ENCODE data around the gene ZNF521. TPM values are rescaled to one million over a fixed set of nuclear protein-coding genes. Genes with fewer than 3 reads are reported as not detected.

ZNF521 gene
- total RNA-seq, 2 experiments from 2014 or later: 0.85 to 2.8 TPM

DNA sequence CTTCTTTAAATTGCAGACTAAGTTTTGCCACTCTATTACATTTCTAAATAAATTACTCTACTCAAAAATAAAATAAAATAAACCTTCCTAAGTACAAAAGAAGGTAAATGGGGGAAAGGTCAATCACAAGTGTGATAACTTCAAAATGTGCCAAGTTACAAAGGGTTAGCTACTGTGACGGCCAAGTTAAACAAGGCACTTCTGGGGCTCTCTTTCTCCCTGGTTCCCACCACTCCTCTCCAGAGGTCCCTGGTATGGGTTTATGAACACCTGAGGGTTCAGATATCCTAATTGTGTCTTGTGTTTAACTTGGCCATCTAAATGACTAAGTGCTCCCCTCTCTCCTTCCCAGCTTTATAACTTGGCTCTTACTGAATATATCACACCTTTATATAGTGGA, 5.4 kb downstream of the ZNF521 start:
- POLR2A ChIA-PET: interaction anchor here (0.7 kb wide), 1 partner anchor 8 kb away, joined by 3 read pairs; no protein-coding TSS in a partner anchor

DNA sequence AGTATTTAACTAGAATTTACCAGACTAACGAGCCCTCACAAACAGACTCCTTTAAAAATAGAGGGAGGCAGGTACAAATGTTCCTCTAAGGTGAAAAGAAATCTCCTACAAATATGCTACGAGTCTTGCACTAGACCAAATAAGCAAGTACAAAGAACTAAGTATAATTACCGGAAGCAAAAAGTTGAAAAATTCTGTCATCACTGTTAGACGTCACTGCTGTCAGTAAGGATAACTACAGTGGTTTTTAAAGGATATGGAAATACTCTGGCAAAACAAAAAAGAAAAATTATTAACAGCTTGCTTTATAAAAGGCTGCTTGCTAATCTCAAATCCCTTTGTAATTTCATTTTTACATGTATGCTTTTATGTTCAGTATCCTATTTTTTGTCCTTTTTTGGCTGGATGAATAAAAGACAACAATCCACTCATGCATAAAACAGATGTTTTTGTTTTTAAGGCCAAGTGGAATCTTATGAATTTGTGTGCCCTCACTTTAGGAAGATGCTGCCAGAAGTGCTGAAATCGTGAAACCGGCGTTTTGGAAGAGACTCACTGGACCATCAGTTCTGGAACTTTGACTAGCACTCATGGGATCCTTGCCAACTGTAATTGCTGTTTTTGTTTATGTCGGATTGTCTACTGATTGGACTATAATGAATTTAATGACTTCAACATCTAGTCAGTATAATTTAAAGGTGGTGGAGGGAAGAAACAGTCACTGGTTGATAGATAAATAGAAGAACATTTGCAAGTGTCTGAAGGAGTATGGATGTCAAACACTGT, 6.7 kb downstream of the ZNF521 start:
- no peak for DNase-seq (ENCODE audit: low spot score)
- H3K9me2 ChIP-seq (ENCODE audit: insufficient read depth, low read length): no peaks in the 10 kb centered on the region
- intact Hi-C loops (cut with micrococcal nuclease; ENCODE audit: unreplicated experiment): no loop called here
- H3K4me1 ChIP-seq (ENCODE audit: insufficient read depth, low read length, poor library complexity, severe bottlenecking): peaks cover 5% of the 10 kb centered on the region
- TF ChIP-seq, protein P1, sequence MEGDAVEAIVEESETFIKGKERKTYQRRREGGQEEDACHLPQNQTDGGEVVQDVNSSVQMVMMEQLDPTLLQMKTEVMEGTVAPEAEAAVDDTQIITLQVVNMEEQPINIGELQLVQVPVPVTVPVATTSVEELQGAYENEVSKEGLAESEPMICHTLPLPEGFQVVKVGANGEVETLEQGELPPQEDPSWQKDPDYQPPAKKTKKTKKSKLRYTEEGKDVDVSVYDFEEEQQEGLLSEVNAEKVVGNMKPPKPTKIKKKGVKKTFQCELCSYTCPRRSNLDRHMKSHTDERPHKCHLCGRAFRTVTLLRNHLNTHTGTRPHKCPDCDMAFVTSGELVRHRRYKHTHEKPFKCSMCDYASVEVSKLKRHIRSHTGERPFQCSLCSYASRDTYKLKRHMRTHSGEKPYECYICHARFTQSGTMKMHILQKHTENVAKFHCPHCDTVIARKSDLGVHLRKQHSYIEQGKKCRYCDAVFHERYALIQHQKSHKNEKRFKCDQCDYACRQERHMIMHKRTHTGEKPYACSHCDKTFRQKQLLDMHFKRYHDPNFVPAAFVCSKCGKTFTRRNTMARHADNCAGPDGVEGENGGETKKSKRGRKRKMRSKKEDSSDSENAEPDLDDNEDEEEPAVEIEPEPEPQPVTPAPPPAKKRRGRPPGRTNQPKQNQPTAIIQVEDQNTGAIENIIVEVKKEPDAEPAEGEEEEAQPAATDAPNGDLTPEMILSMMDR (conservative IDR thresholded peaks at IDR 0.05; ENCODE audit: low read length): no peak
- no peak for TF ChIP-seq EZH2phosphoT487 (IDR thresholded peaks at IDR 0.05; ENCODE audit: borderline replicate concordance, low read depth, low read length)
- H3K9me3 ChIP-seq (ENCODE audit: low read length): no peaks in the 10 kb centered on the region
- no peaks in the 10 kb centered on the region for H3K79me2 ChIP-seq (ENCODE audit: insufficient read depth, low read depth, low read length)
- ChIA-PET POLR2A (interaction anchor here (0.6 kb wide), 1 partner anchor 556 kb away, joined by 4 read pairs; no protein-coding TSS in a partner anchor), CTCF (ENCODE audit: unreplicated experiment) (no interaction called here)
- no peak overlapping the region for H2AFZ ChIP-seq (ENCODE audit: low read length)
- H4K20me1 ChIP-seq (ENCODE audit: insufficient read depth, low read length): no peaks in the 10 kb centered on the region
- no peak overlapping the region for H3K27ac ChIP-seq (ENCODE audit: low read depth, low read length, poor library complexity, severe bottlenecking)
- H3K4me2 ChIP-seq (ENCODE audit: low read length): no peak overlapping the region
- BruUV-seq (replicated peaks): no TSS peak
- H3K4me3 ChIP-seq (ENCODE audit: low read depth, low read length, poor library complexity, severe bottlenecking): no peak overlapping the region
- H3K36me3 ChIP-seq (ENCODE audit: insufficient read depth, low read length): no peaks in the 10 kb centered on the region

More for the DNA sequence above, 5.4 kb downstream of the ZNF521 start:
- no peak overlapping the region for H2AFZ ChIP-seq (ENCODE audit: low read length)
- no peak for TF ChIP-seq EZH2phosphoT487 (IDR thresholded peaks at IDR 0.05; ENCODE audit: borderline replicate concordance, low read depth, low read length)
- TF ChIP-seq, protein P1 (conservative IDR thresholded peaks at IDR 0.05; ENCODE audit: low read length): no peak
- no peaks in the 10 kb centered on the region for H4K20me1 ChIP-seq (ENCODE audit: insufficient read depth, low read length)
- peaks cover 16% of the 10 kb centered on the region for H3K4me1 ChIP-seq (ENCODE audit: insufficient read depth, low read length, poor library complexity, severe bottlenecking)
- H3K27ac ChIP-seq (ENCODE audit: low read depth, low read length, poor library complexity, severe bottlenecking): no peak overlapping the region
- CTCF ChIA-PET (ENCODE audit: unreplicated experiment): no interaction called here
- intact Hi-C loops (cut with micrococcal nuclease; ENCODE audit: unreplicated experiment): no loop called here
- H3K36me3 ChIP-seq (ENCODE audit: insufficient read depth, low read length): no peaks in the 10 kb centered on the region
- DNase-seq (ENCODE audit: low spot score): no peak
- no peaks in the 10 kb centered on the region for H3K79me2 ChIP-seq (ENCODE audit: insufficient read depth, low read depth, low read length)
- H3K4me2 ChIP-seq (ENCODE audit: low read length): no peak overlapping the region
- H3K9me2 ChIP-seq (ENCODE audit: insufficient read depth, low read length): no peaks in the 10 kb centered on the region
- no peaks in the 10 kb centered on the region for H3K9me3 ChIP-seq (ENCODE audit: low read length)
- H3K4me3 ChIP-seq (ENCODE audit: low read depth, low read length, poor library complexity, severe bottlenecking): no peak overlapping the region
- no TSS peak for BruUV-seq (replicated peaks)

DNA sequence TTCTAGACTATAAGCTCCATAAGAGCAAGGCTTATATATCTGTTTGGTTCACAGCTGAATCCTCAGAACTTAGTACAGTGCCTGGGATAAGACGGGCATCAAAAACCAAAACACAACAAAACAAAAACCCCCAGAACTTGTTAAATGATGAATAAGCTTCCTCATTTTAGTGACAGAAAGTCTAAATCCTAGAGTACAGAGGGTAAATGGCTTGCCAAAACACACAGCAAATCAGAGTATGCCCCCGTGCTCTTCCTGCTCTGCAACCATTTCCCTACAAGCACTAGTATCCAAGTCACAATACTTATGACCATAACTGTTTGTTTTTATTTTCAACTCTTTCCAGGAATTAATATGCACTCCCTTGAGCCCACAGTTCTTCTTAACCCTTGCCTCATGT, 10.1 kb downstream of the ZNF521 start:
- POLR2A ChIA-PET: interaction anchor here (0.6 to 2.2 kb wide), 4 partner anchors 8 to 188 kb away, joined by 3 to 7 read pairs (median 5); no protein-coding TSS in a partner anchor
- Histone ChIP-seq H3K4me2 (ENCODE audit: low read length) (no peak overlapping the region), H3K79me2 (ENCODE audit: insufficient read depth, low read depth, low read length) (no peaks in the 10 kb centered on the region), H3K4me1 (ENCODE audit: insufficient read depth, low read length, poor library complexity, severe bottlenecking) (no peaks in the 10 kb centered on the region), H3K9me3 (ENCODE audit: low read length) (no peaks in the 10 kb centered on the region), H4K20me1 (ENCODE audit: insufficient read depth, low read length) (no peaks in the 10 kb centered on the region), H3K27ac (ENCODE audit: low read depth, low read length, poor library complexity, severe bottlenecking) (no peak overlapping the region), H2AFZ (ENCODE audit: low read length) (no peak overlapping the region), H3K9me2 (ENCODE audit: insufficient read depth, low read length) (no peaks in the 10 kb centered on the region), H3K36me3 (ENCODE audit: insufficient read depth, low read length) (no peaks in the 10 kb centered on the region), H3K4me3 (ENCODE audit: low read depth, low read length, poor library complexity, severe bottlenecking) (no peak overlapping the region)
- intact Hi-C loops (cut with micrococcal nuclease; ENCODE audit: unreplicated experiment): no loop called here
- TF ChIP-seq EZH2phosphoT487 (IDR thresholded peaks at IDR 0.05; ENCODE audit: borderline replicate concordance, low read depth, low read length): no peak
- TF ChIP-seq, protein P1 (conservative IDR thresholded peaks at IDR 0.05; ENCODE audit: low read length): no peak
- no TSS peak for BruUV-seq (replicated peaks)
- DNase-seq (ENCODE audit: low spot score): no peak
- CTCF ChIA-PET (ENCODE audit: unreplicated experiment): no interaction called here

All from OCI-LY7 (cell line).